BE2C (cell line): ENCODE measurements around the gene PNPLA7.

Experiments used
- DNase-seq: peaks from one replicate; pipeline ENCODE4 v3.0.0-alpha.2; 2020
- H3K27me3 ChIP-seq: fragments of 250-450 bp; sonication (Bioruptor Pico); 2 replicates; pipeline ENCODE4 v1.5.1; 2020; ENCODE audit warnings: mild to moderate bottlenecking
- H3K36me3 ChIP-seq: fragments of 250-450 bp; sonication (Bioruptor Pico); 2 replicates; pipeline ENCODE4 v1.5.1; 2020; ENCODE audit warnings: mild to moderate bottlenecking
- H3K4me1 ChIP-seq: fragments of 250-450 bp; sonication (Bioruptor Pico); 2 replicates; pipeline ENCODE4 v1.5.1; 2020
- H3K4me3 ChIP-seq: 2 replicates; pipeline ENCODE4 v1.5.1; 2011; ENCODE audit warnings: low read depth, low read length
- H3K9me3 ChIP-seq: fragments of 250-450 bp; sonication (Bioruptor Pico); 2 replicates; pipeline ENCODE4 v1.5.1; 2020
- TF ChIP-seq, protein P1 (sequence below): IDR thresholded peaks from 2 replicates; pipeline ENCODE4 v1.5.1; 2012; ENCODE audit warnings: mild to moderate bottlenecking, low read depth, low read length

PNPLA7 gene

DNA sequence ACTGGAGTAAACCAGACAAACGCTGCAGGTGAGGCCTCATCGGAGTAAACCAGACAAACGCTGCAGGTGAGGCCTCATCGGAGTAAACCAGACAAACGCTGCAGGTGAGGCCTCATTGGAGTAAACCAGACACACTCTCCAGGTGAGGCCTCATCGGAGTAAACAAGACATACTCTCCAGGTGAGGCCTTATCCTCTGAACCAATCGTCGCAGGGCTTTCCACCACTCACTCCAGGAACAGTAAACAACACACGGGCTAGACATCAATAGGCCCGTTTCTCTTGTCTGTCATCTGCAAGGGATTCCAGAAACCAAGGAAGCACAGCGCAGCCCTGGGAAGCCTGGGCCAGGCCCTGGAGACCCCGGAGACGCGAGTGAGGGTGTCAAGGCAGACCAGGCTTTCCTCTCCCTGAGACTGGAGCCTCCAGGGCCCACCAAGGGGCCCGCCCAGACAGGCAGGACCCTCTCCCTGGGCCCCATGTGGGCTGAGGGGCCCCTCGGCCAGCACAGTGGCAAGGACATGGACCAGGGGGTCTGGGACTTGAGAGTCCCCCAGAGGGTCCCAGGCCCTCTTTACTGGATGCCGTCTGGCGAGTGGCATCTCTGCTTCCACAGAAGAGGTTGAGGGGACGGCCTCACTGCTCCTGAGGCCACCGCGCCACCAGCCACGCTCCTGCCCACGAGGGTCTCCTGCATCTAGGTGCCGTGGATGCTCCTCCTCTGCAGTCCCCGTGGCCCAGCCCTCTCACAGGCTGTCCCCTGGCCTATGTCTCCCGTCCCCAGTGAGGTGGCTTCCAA is 64.7 kb downstream of the PNPLA7 start:
- Histone ChIP-seq H3K36me3 (no peaks in the 10 kb centered on the region), H3K4me1 (peaks cover 24% of the 10 kb centered on the region), H3K27me3 (no peaks in the 10 kb centered on the region), H3K4me3 (no peak overlapping the region), H3K9me3 (no peaks in the 10 kb centered on the region)
- no peak for DNase-seq
- TF ChIP-seq, protein P1, sequence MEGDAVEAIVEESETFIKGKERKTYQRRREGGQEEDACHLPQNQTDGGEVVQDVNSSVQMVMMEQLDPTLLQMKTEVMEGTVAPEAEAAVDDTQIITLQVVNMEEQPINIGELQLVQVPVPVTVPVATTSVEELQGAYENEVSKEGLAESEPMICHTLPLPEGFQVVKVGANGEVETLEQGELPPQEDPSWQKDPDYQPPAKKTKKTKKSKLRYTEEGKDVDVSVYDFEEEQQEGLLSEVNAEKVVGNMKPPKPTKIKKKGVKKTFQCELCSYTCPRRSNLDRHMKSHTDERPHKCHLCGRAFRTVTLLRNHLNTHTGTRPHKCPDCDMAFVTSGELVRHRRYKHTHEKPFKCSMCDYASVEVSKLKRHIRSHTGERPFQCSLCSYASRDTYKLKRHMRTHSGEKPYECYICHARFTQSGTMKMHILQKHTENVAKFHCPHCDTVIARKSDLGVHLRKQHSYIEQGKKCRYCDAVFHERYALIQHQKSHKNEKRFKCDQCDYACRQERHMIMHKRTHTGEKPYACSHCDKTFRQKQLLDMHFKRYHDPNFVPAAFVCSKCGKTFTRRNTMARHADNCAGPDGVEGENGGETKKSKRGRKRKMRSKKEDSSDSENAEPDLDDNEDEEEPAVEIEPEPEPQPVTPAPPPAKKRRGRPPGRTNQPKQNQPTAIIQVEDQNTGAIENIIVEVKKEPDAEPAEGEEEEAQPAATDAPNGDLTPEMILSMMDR, result no peak

DNA sequence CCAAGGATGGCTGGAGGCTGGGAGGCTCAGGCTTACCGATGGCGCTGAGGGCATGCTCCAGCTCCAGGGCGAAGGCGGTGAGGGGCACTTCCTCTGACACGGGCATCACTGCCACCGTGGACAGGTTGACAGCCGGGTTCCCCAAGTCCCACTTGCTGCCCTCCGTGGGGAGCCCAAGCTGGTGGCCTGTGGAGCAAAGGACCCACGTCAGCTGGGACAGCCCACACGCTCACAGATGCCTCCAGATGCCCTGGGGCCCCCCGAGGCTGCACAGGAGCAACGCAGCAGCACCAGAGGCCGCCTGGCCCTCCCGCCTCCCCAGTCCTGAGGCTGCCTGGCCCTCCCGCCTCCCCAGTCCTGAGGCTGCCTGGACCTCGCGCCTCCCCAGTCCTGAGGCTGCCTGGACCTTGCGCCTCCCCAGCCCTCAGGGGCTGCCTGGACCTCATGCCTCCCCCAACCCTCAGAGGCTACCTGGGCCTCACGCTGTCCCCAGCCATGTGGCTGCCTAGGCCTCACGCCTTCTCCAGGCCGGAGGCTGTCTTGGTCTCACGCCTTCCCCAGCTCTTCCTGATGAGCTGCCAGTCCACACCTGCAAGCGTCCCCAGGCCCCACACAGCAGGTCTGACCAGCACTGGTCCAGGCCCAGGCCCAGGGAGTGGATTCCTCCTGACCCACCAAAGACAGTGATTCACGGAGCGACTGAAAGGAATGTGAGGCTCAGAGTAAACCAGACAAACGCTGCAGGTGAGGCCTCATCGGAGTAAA is 65.5 kb downstream of the PNPLA7 start:
- peaks cover 30% of the 10 kb centered on the region for H3K4me1 ChIP-seq
- no peaks in the 10 kb centered on the region for H3K27me3 ChIP-seq
- H3K36me3 ChIP-seq, result no peaks in the 10 kb centered on the region
- H3K4me3 ChIP-seq, result no peak overlapping the region
- no peaks in the 10 kb centered on the region for H3K9me3 ChIP-seq
- TF ChIP-seq, protein P1, result no peak
- DNase-seq, result peak; percentile 22

DNA sequence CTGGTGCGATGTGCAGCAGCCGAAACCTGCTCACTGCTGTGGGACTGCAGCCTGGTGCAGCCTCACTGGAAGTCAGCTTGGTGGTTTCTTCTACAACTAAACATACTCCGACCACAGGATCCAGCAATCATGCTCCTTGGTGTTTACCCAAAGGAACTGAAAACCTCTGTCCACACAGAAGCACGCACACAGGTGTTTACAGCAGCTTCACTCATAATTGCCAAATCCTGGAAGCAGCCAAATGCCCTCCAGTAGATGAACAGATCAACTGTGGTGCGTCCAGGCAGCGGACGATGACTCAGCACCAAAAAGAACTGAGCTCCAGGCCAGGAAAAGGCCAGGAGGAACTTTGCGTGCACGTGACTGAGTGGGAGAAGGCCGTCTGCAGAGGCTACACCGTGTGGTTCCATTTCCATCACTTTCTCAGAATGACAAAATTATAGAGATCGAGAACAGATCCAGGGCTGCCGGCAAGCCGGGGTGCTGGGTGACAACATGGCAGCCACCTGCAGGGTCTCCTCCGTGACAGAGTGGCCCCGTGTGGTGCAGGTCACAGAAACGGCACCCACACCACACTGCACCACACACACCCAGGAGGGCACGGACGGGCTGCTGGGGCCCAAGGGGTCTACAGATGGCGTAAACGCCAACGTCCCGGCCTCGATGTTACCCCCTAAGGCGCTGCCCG is 68.0 kb downstream of the PNPLA7 start:
- Histone ChIP-seq H3K4me1 (peaks cover 30% of the 10 kb centered on the region), H3K9me3 (no peaks in the 10 kb centered on the region), H3K36me3 (no peaks in the 10 kb centered on the region), H3K27me3 (no peaks in the 10 kb centered on the region), H3K4me3 (no peak overlapping the region)
- TF ChIP-seq, protein P1, result no peak
- DNase-seq, result peak; percentile 66

DNA sequence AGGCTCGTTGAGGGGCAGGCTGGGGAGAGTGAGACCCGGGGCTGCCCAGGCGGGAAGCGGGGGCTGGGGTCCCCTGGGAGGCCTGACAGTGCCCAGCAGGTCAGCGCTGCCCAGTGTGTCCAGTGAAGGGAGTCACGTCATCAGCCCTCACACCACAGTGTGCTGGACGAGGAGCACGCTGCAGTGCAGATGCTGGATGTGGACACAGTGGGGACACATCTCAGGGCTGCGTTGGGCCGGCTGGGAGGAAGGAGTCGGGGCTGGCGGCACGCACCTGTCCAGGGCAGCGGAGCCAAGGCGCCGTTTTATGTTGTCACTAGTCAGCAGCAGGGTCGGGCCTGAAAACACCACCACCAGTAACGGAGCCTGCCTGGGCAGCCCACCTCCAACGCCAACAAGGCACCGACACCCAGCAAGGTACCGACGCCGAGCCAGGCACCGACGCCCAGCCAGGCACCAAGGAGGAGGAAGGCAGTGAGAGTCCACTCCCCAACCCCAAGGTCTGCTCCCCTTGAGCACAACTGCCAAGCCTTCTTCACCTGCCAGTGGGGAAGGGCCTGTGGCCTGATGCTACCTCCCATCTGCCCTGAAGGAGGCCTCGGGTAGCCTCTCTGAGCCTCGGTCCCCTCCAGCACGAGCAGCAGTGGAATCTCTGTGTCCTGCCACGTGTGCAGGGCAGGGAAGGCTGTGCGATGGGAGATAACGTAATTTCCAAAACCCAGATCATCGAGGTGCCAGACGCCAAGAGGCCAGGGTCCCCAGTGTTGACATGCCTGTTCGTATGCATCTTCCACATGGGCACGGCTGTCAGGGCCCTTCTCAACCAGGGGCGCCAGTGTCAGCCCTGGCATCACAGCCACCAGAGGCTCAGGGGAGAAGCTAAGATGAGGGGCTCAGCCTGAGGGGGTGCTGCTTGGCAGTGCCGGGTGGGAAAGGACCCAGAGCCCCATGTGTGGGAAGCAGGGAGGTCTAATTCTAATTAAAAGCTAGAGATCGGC is 69.2 kb downstream of the PNPLA7 start:
- no peaks in the 10 kb centered on the region for H3K27me3 ChIP-seq
- TF ChIP-seq, protein P1, result no peak

DNA sequence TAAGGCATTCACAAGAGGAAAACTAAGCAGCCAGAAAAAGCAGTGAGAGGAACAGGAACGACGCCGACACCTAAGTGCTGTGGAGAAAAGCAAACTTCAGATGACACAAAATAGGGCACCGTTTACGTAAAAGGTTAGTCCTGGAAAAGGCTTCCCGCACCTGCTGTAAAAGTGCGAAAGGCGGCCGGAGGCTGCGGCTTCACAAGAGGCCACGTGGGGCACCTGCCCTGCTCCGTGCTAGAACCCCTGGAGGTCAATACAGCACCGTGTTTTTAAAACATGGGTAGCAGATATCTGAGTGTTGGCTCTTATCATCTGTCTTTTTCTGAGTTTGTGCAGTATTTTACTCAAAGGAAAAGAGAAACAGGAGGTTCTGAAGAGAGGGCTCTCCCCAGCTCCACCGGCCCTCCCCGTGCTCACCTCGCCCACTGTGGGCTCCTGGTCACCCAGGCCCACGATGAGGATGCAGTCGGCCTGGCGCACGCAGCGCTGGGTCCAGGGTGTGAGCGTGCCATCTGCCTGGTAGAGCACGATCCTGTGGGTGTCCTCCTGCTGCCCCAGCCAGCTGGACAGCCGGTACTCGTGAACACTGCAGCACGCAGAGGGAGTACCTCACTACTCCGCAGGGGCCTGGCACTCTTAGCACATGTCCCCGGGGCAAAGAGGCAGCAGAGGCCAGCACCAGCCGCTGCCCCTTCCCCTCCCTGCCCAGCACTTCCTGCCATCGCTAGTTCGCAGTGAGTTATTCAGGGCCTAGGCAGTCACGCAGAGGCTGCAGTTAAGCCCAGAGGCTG is 70.1 kb downstream of the PNPLA7 start:
- H3K4me1 ChIP-seq, result peaks cover 30% of the 10 kb centered on the region
- TF ChIP-seq, protein P1, result no peak

More for the DNA sequence above, 69.2 kb downstream of the PNPLA7 start:
- DNase-seq, result peak; percentile 13
- peaks cover 30% of the 10 kb centered on the region for H3K4me1 ChIP-seq
- H3K36me3 ChIP-seq, result no peaks in the 10 kb centered on the region
- H3K4me3 ChIP-seq, result no peak overlapping the region
- H3K9me3 ChIP-seq, result no peaks in the 10 kb centered on the region; the same call in 1 of the 2 replicates

More for the DNA sequence above, 70.1 kb downstream of the PNPLA7 start:
- H3K4me3 ChIP-seq, result no peak overlapping the region
- no peaks in the 10 kb centered on the region for H3K36me3 ChIP-seq
- no peaks in the 10 kb centered on the region; the same call in 1 of the 2 replicates for H3K9me3 ChIP-seq
- H3K27me3 ChIP-seq, result no peaks in the 10 kb centered on the region
- peak; percentile 18 for DNase-seq
